Fibroblast of lung (primary cell): ENCODE data around the gene EPSTI1. TPM values are rescaled to one million over a fixed set of nuclear protein-coding genes. Genes with fewer than 3 reads are reported as not detected.

Source experiments
- DNase-seq, 2 donors: peaks; one replicate each; pipeline versions ENCODE4 v3.0.0 to v3.0.0-alpha.2; 2010; ENCODE audit warnings: low read depth in 2 of 2
- H2AFZ ChIP-seq: 2 replicates; pipeline ENCODE4 v1.5.1; 2012; ENCODE audit warnings: low read length, control low read depth, inconsistent platforms
- H3K27ac ChIP-seq: 2 replicates; pipeline ENCODE4 v1.5.1; 2011; ENCODE audit warnings: low read length, control low read depth; ENCODE audit not compliant: insufficient read depth
- H3K27me3 ChIP-seq: 2 replicates; pipeline ENCODE4 v1.5.1; 2011; ENCODE audit warnings: mild to moderate bottlenecking, low read length; ENCODE audit not compliant: control insufficient read depth, insufficient read depth
- H3K36me3 ChIP-seq: 2 replicates; pipeline ENCODE4 v1.5.1; 2011; ENCODE audit warnings: low read length; ENCODE audit not compliant: control insufficient read depth, insufficient read depth
- H3K4me1 ChIP-seq: 2 replicates; pipeline ENCODE4 v1.5.1; 2011; ENCODE audit warnings: low read length; ENCODE audit not compliant: control insufficient read depth, insufficient read depth; ENCODE audit errors: extremely low read depth
- H3K4me2 ChIP-seq: 2 replicates; pipeline ENCODE4 v1.5.1; 2011; ENCODE audit warnings: low read length, control low read depth; ENCODE audit not compliant: insufficient read depth; ENCODE audit errors: extremely low read depth
- H3K4me3 ChIP-seq, 4 experiments: fragments of 200-600 bp in 1 of 4; sonication (generic) in 1 of 4; replicated peaks in 1 of 4; 2 replicates each; pipeline ENCODE4 v1.5.1; 2011 to 2016; ENCODE audit warnings: low read length in 4 of 4, low read depth in 3 of 4, mild to moderate bottlenecking in 3 of 4, control low read depth in 2 of 4, inconsistent platforms in 1 of 4, mixed read lengths in 1 of 4; ENCODE audit not compliant: insufficient read depth in 1 of 4; ENCODE audit errors: control extremely low read depth in 1 of 4
- H3K79me2 ChIP-seq: 2 replicates; pipeline ENCODE4 v1.5.1; 2012; ENCODE audit warnings: mild to moderate bottlenecking, low read length, inconsistent platforms; ENCODE audit not compliant: control insufficient read depth, insufficient read depth
- H3K9ac ChIP-seq: 2 replicates; pipeline ENCODE4 v1.5.1; 2011; ENCODE audit warnings: mild to moderate bottlenecking, low read length, control low read depth; ENCODE audit not compliant: insufficient read depth
- H3K9me3 ChIP-seq: 2 replicates; pipeline ENCODE4 v1.5.1; 2012; ENCODE audit warnings: low read depth, low read length; ENCODE audit not compliant: control insufficient read depth, insufficient read depth
- H4K20me1 ChIP-seq: 2 replicates; pipeline ENCODE4 v1.5.1; 2011; ENCODE audit warnings: low read length; ENCODE audit not compliant: control insufficient read depth, insufficient read depth; ENCODE audit errors: extremely low read depth
- CTCF ChIP-seq, 2 donors: IDR thresholded peaks in 1 of 2; conservative IDR thresholded peaks in 1 of 2; 1 replicate in 1 of 2; 2 replicates in 1 of 2; pipeline ENCODE4 v1.5.1; 2011 to 2012; ENCODE audit warnings: low read length in 2 of 2, control low read depth in 1 of 2, inconsistent platforms in 1 of 2, low read depth in 1 of 2, mild to moderate bottlenecking in 1 of 2
- EZH2 ChIP-seq: IDR thresholded peaks from 2 replicates; pipeline ENCODE4 v1.5.1; 2012; ENCODE audit warnings: low read length, control low read depth, mild to moderate bottlenecking; ENCODE audit errors: missing control alignments
- polyA plus RNA-seq, 2 donors: library from polyadenylated mRNA; depleted of rRNA in 1 of 2; stranded (reverse) in 1 of 2; unstranded in 1 of 2; fragments of >200 nt; gene quantifications; 2 replicates each; pipeline ENCODE4 v1.2.1, GENCODE V29; 2011 to 2012; ENCODE audit warnings: missing spikeins in 1 of 2
- total RNA-seq: library from RNA; depleted of rRNA; stranded (reverse); fragments of >200 nt; gene quantifications from 2 replicates; pipeline ENCODE4 v1.2.1, GENCODE V29; 2014

The EPSTI1 gene
- total and polyA plus RNA-seq, 2 donors (not counting 1 experiment from before 2014, with no cell fraction given) = 5.6 to 10.9 TPM

DNA sequence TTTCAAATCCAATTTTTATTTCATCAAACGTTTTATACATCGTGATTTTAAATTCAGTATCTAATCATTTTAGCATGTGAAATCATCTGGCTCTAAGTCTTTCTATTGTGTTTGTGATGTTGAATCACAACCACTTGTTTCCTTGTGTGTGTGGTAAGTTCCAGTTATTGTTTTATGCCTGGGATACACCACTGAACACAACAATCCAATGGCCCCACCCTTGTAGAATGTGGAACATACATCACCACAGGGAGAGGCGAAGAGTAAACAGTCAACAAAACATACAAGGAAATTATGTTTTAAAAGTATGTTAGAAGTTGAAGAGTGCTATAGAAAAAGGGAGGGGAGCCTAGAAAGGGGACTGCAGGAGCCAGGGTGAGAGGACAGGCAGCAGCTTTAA lies 100.5 kb downstream of the EPSTI1 start:
- no peak overlapping the region for H3K4me3 ChIP-seq
- no peaks in the 10 kb centered on the region for H3K79me2 ChIP-seq
- DNase-seq = no peak
- no peaks in the 10 kb centered on the region for H3K27me3 ChIP-seq
- H3K4me1 ChIP-seq = no peaks in the 10 kb centered on the region
- no peaks in the 10 kb centered on the region for H4K20me1 ChIP-seq
- no peak for TF ChIP-seq EZH2
- TF ChIP-seq CTCF (conservative IDR thresholded peaks at IDR 0.05 in 1 of 2, IDR thresholded peaks at IDR 0.05 in 1 of 2; ENCODE audit: low read depth in 1 of 2, low read length in 2 of 2) = no peak
- H3K4me2 ChIP-seq = no peak overlapping the region
- no peak overlapping the region for H3K9ac ChIP-seq
- H3K27ac ChIP-seq = no peak overlapping the region
- no peaks in the 10 kb centered on the region for H3K36me3 ChIP-seq
- H2AFZ ChIP-seq = no peak overlapping the region
- no peaks in the 10 kb centered on the region for H3K9me3 ChIP-seq

GRCh38 chr13:42885325-42885724 lies 106.7 kb downstream of the EPSTI1 start:
- H3K4me2 ChIP-seq = no peak overlapping the region
- no peak for DNase-seq
- H3K27me3 ChIP-seq = no peaks in the 10 kb centered on the region
- no peak overlapping the region for H3K27ac ChIP-seq
- H3K9ac ChIP-seq = no peak overlapping the region
- H3K36me3 ChIP-seq = no peaks in the 10 kb centered on the region
- H3K4me1 ChIP-seq = peaks cover 6% of the 10 kb centered on the region
- H3K9me3 ChIP-seq = no peaks in the 10 kb centered on the region
- TF ChIP-seq EZH2 (no peak), CTCF (conservative IDR thresholded peaks at IDR 0.05 in 1 of 2, IDR thresholded peaks at IDR 0.05 in 1 of 2; ENCODE audit: low read depth in 1 of 2, low read length in 2 of 2) (no peak)
- no peaks in the 10 kb centered on the region for H4K20me1 ChIP-seq
- H3K4me3 ChIP-seq = no peak overlapping the region
- no peak overlapping the region for H2AFZ ChIP-seq
- H3K79me2 ChIP-seq = no peaks in the 10 kb centered on the region

DNA sequence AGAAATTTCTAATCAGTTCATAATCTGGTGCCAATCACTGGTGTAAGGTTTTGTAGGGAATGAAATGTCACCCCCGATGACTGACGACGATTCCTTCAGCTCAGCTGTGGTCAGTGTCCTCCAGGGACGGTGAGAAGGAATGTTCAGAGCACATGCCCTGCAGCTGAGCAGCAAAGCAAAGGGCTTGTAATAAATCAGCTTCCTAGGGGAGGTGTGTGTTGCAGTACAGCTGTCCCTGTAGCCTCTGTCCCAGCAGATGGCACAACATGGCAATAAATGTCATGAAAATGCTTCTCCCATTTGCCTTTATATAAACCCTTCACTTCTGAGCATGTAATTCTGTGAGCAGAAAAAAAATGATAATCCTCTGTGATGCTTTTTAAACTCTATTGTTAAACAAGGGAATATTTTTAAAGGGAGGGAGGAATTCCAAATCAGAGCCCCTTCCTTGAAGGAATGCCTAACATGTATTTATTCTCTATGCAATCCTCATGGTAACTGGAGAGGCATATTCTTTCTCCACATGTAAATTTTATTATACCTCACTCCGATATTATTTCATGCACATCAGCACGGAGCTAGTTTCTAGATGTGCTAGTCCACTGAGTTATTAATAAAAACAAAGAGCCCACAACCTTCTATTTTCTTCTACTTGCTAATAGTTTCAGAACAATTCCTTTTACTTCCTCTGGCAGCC lies 108.1 kb downstream of the EPSTI1 start:
- Histone ChIP-seq H3K9ac (no peak overlapping the region), H2AFZ (no peak overlapping the region), H3K4me3 (no peak overlapping the region), H4K20me1 (no peaks in the 10 kb centered on the region), H3K27me3 (no peaks in the 10 kb centered on the region), H3K27ac (no peak overlapping the region), H3K79me2 (no peaks in the 10 kb centered on the region), H3K9me3 (no peaks in the 10 kb centered on the region), H3K4me2 (no peak overlapping the region), H3K4me1 (peaks cover 6% of the 10 kb centered on the region), H3K36me3 (no peaks in the 10 kb centered on the region)
- no peak for TF ChIP-seq EZH2
- no peak for TF ChIP-seq CTCF (conservative IDR thresholded peaks at IDR 0.05 in 1 of 2, IDR thresholded peaks at IDR 0.05 in 1 of 2; ENCODE audit: low read depth in 1 of 2, low read length in 2 of 2)
- DNase-seq = peak; percentile 18 to 61
